HG03108 (cell line): ENCODE data around the gene LRRC3B.

ENCODE experiments used
- ATAC-seq: cut with Tn5 transposase; IDR thresholded peaks from one replicate; pipeline ENCODE4 v1.9.1; 2021; ENCODE audit warnings: moderate library complexity; ENCODE audit not compliant: unreplicated experiment

Gene LRRC3B

DNA sequence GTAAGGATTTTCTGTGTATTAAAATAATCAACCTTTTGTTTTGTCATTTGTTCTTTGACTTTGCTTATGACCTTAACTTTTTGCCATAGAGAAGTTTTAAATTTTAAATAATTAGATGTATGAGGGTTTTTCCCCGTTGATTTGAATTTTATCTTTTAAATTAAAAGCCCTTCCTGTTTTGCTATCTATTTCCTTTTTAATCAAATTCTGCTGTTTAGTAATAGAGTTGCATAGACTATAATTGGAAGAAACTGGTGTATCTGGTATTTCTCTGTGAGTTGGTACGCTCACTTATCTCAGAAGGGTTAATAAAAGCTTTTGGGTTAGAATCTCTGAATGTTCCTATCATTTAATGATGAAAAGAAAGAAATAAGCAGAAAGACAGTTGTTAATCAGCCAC is 82.2 kb downstream of the LRRC3B start:
- ATAC-seq: no peak

DNA sequence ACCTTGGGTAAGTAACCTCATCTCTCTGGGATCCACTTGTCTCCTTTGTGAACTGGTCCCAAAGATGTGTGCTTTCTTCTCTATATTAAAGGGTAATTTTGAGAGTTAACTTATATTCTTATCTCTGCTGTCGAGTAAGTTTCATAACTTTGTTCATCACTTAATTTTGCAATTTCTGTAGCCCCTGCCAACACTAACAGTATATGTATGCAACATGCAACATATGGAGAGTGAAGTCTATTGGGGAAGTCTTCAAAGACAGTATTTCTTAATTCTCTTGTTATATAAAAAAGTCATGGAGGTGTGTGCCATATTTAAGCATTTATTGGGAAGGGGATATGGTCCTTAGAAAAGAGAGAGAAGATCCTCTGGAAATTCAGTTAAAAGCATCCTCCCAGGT is 85.9 kb downstream of the LRRC3B start:
- no peak for ATAC-seq

DNA sequence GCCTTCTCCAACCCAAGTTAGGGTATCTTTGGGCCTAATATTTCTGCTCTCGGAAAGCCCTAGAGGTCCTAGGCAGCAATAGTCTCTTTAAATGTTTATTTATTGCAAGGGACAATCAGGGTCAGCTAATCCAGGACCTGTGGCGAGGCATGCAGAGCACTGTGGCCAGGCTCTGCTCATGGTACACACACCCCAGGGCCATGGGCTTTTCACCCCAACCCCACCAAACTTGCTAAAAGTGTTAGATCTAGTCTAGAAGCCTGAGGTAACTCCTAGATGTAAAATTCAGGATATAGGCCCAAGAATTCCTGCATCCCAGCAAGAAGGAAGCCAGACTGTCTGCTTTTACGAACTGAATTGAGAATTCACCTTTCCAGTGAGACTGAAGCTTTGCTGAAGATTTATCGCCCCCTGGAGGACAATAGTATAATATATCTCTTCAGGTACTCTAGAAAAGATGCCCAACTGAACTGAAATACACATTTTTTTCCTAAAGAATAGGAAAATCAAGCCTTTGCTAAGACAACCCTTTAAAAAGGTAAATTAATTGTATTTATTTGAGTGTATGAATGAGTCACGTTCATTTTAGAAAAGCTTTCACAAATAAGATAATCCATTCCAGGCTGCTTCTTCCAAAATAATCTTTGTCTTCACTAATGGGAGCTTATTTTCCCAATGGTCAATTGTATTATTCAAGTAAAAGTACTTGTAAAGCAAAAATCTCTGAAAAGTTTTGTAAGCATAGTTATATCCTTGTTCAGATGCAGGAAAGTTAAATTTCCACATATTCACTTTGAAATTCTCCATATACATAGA is 89.8 kb downstream of the LRRC3B start:
- ATAC-seq: peak; percentile 72

DNA sequence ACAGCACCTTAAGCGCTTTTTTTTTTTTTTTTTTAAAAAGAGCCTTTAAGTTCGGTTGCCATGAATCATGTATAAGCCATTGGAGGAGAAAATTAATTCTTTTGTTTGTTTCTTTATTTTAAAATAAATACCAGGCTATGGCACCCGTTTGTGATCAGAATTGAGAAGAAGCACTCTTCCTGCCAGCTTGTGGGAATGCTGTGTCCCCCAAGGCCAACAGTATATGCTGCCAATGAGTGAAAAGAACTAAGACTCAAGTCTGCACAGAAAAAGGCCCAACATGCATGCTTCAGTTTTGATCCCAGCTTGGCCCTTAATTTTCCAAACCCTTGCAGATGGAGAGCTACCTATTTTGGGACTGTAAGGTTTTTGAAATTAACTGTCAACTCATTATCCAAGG is 90.5 kb downstream of the LRRC3B start:
- no peak for ATAC-seq

DNA sequence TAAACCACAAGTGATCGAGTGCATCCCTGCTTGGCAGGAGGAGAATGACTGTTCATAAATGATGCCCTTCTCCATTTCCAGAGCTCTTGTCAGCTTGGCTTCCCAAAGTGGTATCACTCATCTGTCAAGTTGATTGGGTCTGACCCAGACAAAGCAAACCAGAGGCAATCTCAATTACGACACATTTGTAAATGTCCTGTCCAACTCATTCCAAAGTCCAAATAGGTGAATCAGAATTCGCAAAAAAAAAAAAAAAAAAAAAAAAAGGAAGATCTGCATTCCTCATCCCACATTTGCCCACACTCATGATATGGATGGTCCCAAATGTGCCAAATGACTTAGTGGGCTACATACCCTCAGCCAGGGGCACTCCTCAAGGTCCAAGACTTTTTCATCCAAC is 91.9 kb downstream of the LRRC3B start:
- no peak for ATAC-seq

DNA sequence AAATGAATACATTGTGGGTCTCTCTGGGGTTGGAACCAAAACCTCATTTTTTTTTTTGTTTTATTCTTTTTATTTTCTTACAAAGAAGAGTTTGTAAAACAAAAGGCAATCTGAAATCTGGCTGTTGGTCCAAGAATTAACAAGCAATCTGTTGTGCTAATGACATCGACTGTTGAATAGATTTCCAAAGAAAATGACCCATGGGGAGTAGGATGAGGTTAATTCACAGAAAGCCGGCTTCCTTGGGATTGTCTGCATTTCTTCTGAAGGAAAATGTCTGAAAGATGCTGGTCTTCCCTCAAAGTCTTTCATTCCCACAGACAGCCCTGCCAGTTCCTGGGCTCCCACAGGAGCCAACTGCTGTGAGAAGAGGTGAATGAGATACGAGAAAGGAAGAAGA is 92.9 kb downstream of the LRRC3B start:
- ATAC-seq: no peak

DNA sequence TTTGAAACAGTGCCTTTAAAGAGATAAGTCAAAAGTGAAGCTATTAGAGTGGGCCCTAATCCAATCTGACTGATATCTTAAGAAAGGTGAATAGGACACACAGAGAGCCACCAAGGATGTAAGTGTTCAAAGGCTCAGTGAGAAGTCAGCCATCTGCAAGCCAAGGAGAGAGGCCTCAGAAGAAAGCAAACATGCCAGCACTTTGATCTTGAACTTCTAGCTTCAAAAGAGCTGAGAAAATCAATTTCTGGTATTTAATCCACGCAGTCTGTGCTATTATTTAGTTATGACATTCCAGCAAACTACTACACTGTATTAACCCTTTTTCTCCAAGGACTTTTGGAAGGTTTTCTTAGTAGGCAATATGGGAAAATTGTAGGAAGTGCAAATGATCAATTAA is 95.7 kb downstream of the LRRC3B start:
- no peak for ATAC-seq

DNA sequence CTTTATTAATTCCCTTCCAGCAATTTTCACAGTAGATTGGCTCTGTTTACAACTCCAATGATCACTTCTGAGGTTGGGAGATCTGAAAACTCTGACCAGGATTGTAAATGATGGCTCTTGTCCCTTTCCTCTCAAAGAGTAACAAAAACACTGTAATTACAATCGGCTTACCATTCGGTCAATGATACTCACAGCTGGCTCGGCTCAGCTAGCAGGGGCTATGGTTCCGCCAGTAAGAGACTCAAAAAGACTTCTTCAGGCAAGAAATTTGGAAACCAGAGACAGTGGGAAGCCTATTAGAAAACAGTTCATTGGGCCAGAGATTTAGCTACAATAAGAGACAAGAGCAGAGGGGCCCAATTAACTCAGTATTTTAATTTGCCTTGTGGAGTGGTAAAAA is 96.6 kb downstream of the LRRC3B start:
- ATAC-seq: no peak

DNA sequence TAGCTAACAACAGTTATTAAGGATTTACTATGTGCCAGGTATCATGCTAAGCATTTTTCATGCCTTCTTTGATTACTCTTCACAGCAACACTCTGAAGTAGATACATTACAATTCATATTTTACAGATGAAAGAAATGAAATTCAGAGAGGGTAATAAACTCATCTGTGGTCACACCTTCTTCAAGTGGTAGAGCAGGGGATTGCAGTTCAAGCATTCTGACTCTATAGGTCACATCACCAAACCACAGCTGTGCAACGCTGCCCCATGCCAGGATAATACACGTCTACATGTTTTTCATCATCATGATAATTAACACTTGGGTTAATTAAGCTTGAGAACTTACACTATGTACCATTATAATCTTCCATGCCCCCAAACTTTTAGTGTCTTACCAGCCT is 98.5 kb downstream of the LRRC3B start:
- ATAC-seq: no peak

DNA sequence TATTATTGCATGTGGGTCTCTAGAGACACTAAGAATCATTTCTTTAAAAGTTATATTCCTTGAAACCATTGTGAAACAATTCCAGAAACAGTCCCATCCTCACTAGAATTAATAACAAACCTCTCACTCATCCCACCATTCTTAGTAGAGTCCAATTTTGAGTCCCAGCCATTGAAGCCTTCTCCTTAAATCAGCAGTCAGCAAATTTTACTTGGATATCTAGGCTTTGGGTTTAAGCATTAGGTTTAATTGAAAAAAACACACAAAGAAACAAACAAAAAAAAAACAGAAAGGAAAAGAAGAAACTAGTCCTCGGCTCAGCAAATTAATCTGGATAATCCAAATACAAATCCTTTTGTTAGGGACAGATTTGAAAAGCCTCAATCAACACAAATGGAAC is 109.3 kb downstream of the LRRC3B start:
- no peak for ATAC-seq

DNA sequence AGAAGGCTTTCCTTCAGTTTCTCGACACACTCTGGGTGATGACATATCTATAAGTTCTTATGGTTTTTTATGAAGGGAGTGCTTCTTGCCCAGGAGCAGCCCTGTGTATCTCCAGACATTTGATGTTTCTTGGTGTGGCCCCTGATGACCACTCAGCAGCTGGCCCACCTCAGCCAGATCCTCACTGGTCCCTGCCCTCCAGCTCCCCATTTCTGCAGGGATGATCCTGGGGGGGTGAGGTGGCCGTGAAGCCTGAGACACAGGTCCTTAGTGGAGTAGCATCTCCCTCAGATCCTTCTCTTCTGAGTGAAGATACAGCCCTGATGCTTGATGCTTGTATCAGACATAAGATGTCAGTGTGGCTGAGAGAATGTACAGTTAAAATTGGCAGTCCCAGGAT is 127.7 kb downstream of the LRRC3B start:
- no peak for ATAC-seq

DNA sequence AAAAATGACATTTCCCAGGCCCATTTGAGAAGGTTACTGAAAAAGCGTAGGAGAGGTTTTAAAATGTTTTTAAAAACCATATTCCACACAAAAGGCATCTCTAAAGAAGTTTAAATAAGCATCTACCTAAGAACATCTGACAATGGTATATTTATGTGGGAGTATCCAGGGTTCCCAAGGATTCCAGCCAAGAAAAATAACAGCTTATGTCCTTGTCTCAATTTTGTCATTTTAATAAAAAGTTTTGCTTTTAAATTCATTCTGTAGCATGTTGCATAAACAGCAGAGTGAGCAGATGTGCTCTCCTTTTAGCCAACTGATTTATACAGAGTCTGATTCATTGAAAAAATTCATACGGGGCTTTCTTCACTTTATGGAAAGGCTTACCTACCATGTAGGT is 129.9 kb downstream of the LRRC3B start:
- no peak for ATAC-seq

DNA sequence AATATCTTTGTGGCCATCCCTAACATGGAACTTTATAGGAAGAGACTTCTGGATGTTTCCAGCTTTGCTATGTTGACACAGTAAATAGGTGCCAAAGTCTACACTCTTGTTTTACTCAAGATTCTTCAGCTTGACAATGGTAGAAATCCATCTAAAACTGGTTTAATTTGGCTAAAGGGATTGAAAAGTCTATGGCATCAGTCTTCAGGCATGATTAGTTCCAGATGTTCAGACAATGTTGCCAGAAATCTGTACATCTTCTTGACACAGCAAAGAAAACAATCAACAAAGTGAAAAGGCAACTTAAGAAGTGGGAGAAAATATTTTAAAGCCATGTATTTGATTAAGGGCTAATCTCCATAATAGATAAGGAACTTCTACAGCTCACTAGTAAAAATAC is 130.5 kb downstream of the LRRC3B start:
- no peak for ATAC-seq

DNA sequence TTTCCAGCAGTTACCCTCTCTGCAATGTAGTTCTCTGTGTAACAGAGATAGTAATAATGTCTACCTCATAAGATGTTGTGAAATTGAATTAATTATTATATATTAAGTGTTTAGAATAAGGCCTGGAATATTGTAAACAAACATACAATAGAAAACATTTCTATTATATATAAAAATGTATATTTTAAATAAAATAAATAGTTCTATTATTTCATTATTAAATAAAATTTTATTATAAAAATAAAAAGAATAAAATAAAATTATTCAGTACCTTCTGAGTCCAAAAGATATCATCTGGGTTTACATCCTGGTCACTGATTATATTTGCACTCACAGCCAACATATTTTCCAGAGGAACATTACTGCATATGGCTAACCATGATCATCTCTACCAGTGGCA is 135.4 kb downstream of the LRRC3B start:
- ATAC-seq: no peak
